Mucosa of descending colon (tissue), 3 donors: Measurements from ENCODE around the gene BAMBI. TPM values are rescaled to one million over a fixed set of nuclear protein-coding genes. Genes with fewer than 3 reads are reported as not detected.
A peak's percentile ranks its signal among the peaks of the same experiment; 100 is the strongest.

Experiments
- ATAC-seq: fragments of 200-7000 bp; cut with Tn5 transposase; one replicate; pipeline ENCODE4 v1.9.1; 2020; ENCODE audit warnings: mild to moderate bottlenecking, moderate library complexity
- DNase-seq, 3 donors: peaks; one replicate each; pipeline ENCODE4 v3.0.0-alpha.2; 2020
- H3K36me3 ChIP-seq: fragments of 200-600 bp; one replicate; pipeline ENCODE4 v1.8.0; 2021; ENCODE audit warnings: low read depth, mild to moderate bottlenecking
- H3K4me1 ChIP-seq: fragments of 200-600 bp; one replicate; pipeline ENCODE4 v1.8.0; 2021; ENCODE audit warnings: low read depth, mild to moderate bottlenecking
- H3K4me3 ChIP-seq: fragments of 200-600 bp; one replicate; pipeline ENCODE4 v1.8.0; 2021; ENCODE audit warnings: mild to moderate bottlenecking
- H3K9me3 ChIP-seq: fragments of 200-600 bp; one replicate; pipeline ENCODE4 v1.8.0; 2021; ENCODE audit warnings: mild to moderate bottlenecking
- CTCF ChIP-seq: fragments of 200-600 bp; IDR thresholded peaks from one replicate; pipeline ENCODE4 v1.8.0; 2022; ENCODE audit warnings: antibody characterized with exemption, mild to moderate bottlenecking
- intact Hi-C, 2 donors: fragments of 100-400 bp; cut with DNase I in 1 of 2; cut with micrococcal nuclease in 1 of 2; formaldehyde crosslinking; loops; one replicate each; pipeline versions ENCODE4 v1.11.0 to v1.11.1; 2022; cut with DNase I, micrococcal nuclease
- long read RNA-seq, 2 donors: library from polyadenylated mRNA; unstranded; transcript quantifications; one replicate each; pipeline ENCODE4 v2.0.0, GENCODE V29; 2019 to 2021
- total RNA-seq, 3 donors: library from RNA; stranded (reverse); fragmentation: NEBNext Ultra II Directional in 2 of 3; extraction: Animal tissue kit (Norgen Biotek cat#: 25700) in 2 of 3; gene quantifications; one replicate each; pipeline versions ENCODE4 v1.2.1 to v1.2.4, GENCODE V29; 2021 to 2023
- donor health status: DM: no; HTN: no; CAD: no; lungs with moderate emphysema.
- donor health status: DM: no; HTN: no; CAD: no.
- donor health status: DM: no; HTN: yes; CAD: no.

BAMBI gene, protein sequence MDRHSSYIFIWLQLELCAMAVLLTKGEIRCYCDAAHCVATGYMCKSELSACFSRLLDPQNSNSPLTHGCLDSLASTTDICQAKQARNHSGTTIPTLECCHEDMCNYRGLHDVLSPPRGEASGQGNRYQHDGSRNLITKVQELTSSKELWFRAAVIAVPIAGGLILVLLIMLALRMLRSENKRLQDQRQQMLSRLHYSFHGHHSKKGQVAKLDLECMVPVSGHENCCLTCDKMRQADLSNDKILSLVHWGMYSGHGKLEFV
- 1 to 10 TPM; 2.7 to 4.4 (median 4.2) TPM for total RNA-seq
- long read RNA-seq, donor 1, transcript BAMBI-201 (3 exons, 1,877 nt) = major isoform, 8 of 9 reads
- long read RNA-seq, donor 1, partial matches to known transcripts = 0 of 9 reads
- long read RNA-seq, donor 1, other reads (novel, unspliced or antisense) = 1 of 9 reads
- long read RNA-seq, donor 2 = 0 reads

DNA sequence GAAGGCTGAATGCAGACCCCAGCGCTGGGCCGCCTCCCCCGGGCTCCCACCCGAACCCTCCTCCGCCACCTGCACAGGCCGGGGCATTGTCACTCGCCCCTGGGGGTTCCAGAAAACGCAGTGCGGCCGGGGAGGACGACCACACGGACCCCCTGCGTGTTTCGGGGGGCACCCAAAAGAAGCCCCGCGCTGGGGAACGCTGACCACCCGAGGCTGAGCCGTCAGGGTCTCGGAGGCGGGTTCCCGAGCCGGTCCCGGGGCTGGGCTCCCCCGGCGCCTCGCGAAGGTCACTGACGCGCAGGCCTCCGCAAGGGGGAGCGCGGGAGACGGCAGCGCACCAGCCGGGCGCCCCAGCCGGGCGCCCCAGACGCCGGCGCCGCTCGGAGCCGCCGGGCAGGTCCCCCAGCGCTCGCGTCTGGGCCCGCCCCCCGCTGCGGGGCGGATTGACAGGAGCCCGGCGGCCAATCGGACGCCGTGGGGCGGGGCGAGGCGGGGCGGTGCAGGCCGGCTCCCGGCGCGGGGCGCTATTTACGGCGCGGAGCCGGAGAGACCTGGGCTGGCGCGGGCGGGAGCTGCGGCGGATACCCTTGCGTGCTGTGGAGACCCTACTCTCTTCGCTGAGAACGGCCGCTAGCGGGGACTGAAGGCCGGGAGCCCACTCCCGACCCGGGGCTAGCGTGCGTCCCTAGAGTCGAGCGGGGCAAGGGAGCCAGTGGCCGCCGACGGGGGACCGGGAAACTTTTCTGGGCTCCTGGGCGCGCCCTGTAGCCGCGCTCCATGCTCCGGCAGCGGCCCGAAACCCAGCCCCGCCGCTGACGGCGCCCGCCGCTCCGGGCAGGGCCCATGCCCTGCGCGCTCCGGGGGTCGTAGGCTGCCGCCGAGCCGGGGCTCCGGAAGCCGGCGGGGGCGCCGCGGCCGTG is at the start of gene BAMBI:
TSS of gene BAMBI (plus strand) at position 554 of the 920 bp plus-strand sequence. CDS start 377 bp downstream, outside the sequence.
- peak within 1 kb of the TSS; percentile 48 for H3K4me3 ChIP-seq
- peak; percentile 78 for TF ChIP-seq CTCF
- no peaks in the 10 kb centered on the region for H3K36me3 ChIP-seq
- peaks cover 31% of the 10 kb centered on the region for H3K4me1 ChIP-seq
- DNase-seq (peak; percentile 92 to 96 (median 94)), ATAC-seq (peak; percentile 99)
- no peaks in the 10 kb centered on the region for H3K9me3 ChIP-seq
- intact Hi-C loops = no loop called here

DNA sequence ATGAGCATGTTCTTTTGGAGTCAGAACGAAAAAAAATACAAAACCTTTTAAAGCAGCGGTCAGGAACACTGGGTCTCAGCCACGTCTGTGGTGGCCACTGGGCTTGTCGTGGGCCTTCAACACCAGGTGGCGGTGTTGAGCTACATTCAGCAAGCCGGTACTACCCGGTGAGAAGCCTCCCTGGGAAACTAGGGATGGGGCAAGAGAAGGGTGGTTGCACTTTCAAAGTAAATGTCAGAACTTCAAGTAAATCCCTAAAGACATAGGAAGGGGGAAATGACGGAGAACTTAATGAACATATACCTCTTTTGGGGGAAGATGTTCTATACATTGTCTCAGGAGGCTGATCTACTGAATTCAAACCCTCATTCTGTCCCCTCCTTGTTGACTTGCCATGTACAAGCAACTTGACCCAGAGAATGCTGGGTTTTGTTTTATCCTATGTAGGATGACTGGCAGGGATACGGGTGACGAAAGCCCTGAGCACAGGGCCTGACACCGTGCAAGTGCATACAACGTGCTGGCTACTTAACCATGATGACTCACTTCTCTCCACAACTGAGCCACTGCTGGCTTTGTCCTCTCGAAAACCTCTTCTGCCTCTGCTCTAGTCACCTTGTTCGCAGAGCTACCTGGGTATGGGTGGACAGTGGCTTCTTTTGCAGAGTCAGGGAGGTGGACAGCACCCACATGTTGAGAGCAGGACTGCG is 49.0 kb upstream of the BAMBI start:
- intact Hi-C loops = no loop called here
- peak; percentile 79 for TF ChIP-seq CTCF
- no peaks in the 10 kb centered on the region for H3K9me3 ChIP-seq
- H3K4me3 ChIP-seq = no peak overlapping the region
- DNase-seq = peak; percentile 57 to 89 (median 78)
- no peaks in the 10 kb centered on the region for H3K4me1 ChIP-seq
- no peaks in the 10 kb centered on the region for H3K36me3 ChIP-seq
- ATAC-seq = peak; percentile 89

DNA sequence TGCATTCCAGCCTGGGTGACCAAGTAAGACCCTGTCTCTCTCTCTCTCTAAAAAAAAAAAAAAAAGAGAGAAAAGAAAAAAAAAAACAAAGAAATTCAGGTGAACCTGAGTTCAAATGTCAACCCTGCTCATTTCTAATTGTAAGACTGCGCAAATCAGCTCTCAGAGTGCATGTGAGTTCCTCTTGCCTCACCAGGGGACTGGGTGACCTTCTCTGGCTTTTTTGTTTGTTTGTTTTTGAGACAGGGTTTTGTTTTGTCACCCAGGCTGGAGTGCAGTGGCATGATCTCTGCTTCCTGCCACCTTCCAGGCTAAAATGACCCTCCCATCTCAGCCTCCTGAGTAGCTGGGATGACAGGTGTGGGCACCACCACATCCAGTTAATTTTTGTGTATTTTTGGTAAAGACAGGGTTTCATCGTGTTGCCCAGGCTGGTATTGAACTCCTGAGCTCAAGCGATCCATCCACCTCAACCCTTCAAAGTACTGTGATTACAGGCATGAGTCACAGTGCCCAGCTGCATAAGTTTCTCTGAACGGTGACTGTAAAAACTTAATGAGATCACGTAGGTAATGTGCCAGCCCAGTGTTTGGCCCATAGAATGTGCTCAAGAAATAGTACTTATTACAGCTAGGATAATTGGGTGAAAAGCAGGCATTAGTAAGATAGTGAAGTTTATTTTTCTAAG is 45.3 kb upstream of the BAMBI start:
- Histone ChIP-seq H3K4me1 (no peaks in the 10 kb centered on the region), H3K4me3 (no peak overlapping the region), H3K9me3 (no peaks in the 10 kb centered on the region), H3K36me3 (no peaks in the 10 kb centered on the region)
- DNase-seq (no peak), ATAC-seq (peak; percentile 42)
- TF ChIP-seq CTCF = no peak
- intact Hi-C loops = no loop called here

DNA sequence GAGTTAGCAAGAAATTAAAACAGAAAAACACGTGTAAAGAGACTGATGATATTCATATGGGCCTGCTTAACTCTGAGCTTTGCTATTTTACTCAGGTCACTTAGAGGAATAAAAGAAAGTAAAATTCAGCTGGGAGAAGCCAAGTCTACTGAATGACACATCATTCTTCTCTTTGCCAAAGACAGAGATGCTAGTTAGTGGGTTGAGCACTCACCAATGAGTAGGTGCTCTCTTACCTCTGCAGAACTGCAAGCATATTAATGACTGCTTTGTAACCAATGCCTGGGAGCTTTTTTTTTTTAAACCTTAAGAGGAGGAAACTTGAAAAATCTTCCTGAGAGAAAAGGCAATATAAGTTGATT is 44.8 kb upstream of the BAMBI start:
- TF ChIP-seq CTCF = no peak
- Histone ChIP-seq H3K9me3 (no peaks in the 10 kb centered on the region), H3K4me1 (no peaks in the 10 kb centered on the region), H3K4me3 (no peak overlapping the region), H3K36me3 (no peaks in the 10 kb centered on the region)
- intact Hi-C loops = no loop called here
- DNase-seq (no peak), ATAC-seq (no peak)

DNA sequence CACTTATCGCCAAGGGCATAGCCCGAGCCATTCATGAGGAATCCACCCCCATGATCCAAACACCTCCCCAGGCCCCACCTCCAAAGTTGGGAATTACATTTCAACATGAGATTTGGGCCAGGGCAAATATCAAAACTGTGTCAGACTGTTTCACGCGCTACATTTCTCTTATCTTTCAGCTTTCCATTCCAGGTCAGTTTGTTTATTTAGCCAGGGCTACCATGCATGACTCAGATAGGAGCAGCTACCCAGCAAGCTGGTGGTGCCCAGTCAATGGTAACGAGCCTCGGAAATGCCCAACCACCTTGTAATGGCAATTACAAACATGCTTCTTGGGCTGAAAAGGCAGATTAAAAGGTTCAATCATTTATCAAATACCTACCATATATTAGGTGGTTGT is 43.6 kb upstream of the BAMBI start:
- no peak overlapping the region for H3K4me3 ChIP-seq
- no peaks in the 10 kb centered on the region for H3K36me3 ChIP-seq
- no peak for DNase-seq
- no peaks in the 10 kb centered on the region for H3K9me3 ChIP-seq
- intact Hi-C loops = no loop called here
- no peaks in the 10 kb centered on the region for H3K4me1 ChIP-seq
- TF ChIP-seq CTCF = no peak
- ATAC-seq = no peak
